AG04450 (cell line): ENCODE results near the gene MYO10. TPM values are rescaled to one million over a fixed set of nuclear protein-coding genes. Genes with fewer than 3 reads are reported as not detected.

Experiments used
- CTCF ChIA-PET: fragments of 300-600, 350-600 bp; formaldehyde crosslinking; extraction: SDS; loops from one replicate; lab custom pipeline; 2022; ENCODE audit warnings: antibody characterized with exemption, inconsistent platforms; lab: Charles Lee
- POLR2A ChIA-PET: fragments of 350-600 bp; formaldehyde crosslinking; extraction: SDS; loops from one replicate; lab custom pipeline; 2021; ENCODE audit warnings: antibody characterized with exemption, inconsistent platforms; lab: Yijun Ruan, JAX
- DNase-seq: peaks from one replicate; pipeline ENCODE4 v3.0.0-alpha.2; 2011; ENCODE audit warnings: low read depth, low spot score
- H3K27ac ChIP-seq: one replicate; pipeline ENCODE4 v1.5.1; 2012; ENCODE audit warnings: low read depth, low read length, control low read depth
- H3K27me3 ChIP-seq: one replicate; pipeline ENCODE4 v1.6.0; 2012; ENCODE audit warnings: low read length; ENCODE audit not compliant: control insufficient read depth, insufficient read depth
- H3K4me3 ChIP-seq: 2 replicates; pipeline ENCODE4 v1.5.1; 2011; ENCODE audit warnings: mild to moderate bottlenecking, low read depth, low read length, control low read depth
- H3K9me3 ChIP-seq: 2 replicates; pipeline ENCODE4 v1.5.1; 2012; ENCODE audit warnings: low read length; ENCODE audit not compliant: control insufficient read depth, insufficient read depth
- CTCF ChIP-seq: IDR thresholded peaks from 2 replicates; pipeline ENCODE4 v1.5.1; 2011; ENCODE audit warnings: low read depth, low read length, control low read depth, inconsistent platforms
- polyA plus RNA-seq: library from polyadenylated mRNA; depleted of rRNA; stranded (reverse); fragments of >200 nt; gene quantifications from 2 replicates; pipeline ENCODE4 v1.2.3, GENCODE V29; 2011

MYO10 gene
- polyA plus RNA-seq, 1 experiment = 37.0 TPM

GRCh38 chr5:16673241-16674201 lies 262.6 kb downstream of the MYO10 start:
- H3K27ac ChIP-seq = no peak overlapping the region
- no peak overlapping the region for H3K4me3 ChIP-seq
- POLR2A ChIA-PET = no interaction called here
- no peak for TF ChIP-seq CTCF
- no peaks in the 10 kb centered on the region for H3K9me3 ChIP-seq
- DNase-seq = no peak
- no peaks in the 10 kb centered on the region for H3K27me3 ChIP-seq
- CTCF ChIA-PET = interaction anchor here (0.6 to 1.2 kb wide), 3 partner anchors 18 to 517 kb away, joined by 3 to 6 read pairs (median 3); no protein-coding TSS in a partner anchor

GRCh38 chr5:16671208-16671607 lies 264.9 kb downstream of the MYO10 start:
- CTCF ChIA-PET = no interaction called here
- no peak for TF ChIP-seq CTCF
- Histone ChIP-seq H3K27me3 (no peaks in the 10 kb centered on the region), H3K9me3 (no peaks in the 10 kb centered on the region), H3K4me3 (no peak overlapping the region), H3K27ac (no peak overlapping the region)
- POLR2A ChIA-PET = no interaction called here
- no peak for DNase-seq

DNA sequence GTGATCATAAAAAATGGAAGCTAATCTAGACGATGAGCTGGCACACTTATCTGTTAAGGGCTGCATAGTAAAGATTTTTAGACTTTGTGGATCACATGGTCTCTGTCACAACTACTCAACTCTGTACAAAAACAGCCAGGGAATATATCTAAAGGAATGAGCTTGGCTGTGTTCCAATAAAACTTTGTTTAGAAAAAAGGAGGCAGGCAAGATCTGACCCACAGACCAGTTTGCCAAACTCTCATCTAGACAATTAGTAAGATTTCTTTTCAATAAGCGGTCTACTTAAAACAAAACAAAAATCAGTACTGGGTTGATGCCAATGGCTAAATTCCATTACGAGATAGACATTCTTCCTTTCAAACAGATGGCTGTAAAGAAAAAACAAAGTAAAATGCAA lies 266.3 kb downstream of the MYO10 start:
- H3K27ac ChIP-seq = no peak overlapping the region
- H3K9me3 ChIP-seq = no peaks in the 10 kb centered on the region
- ChIA-PET POLR2A (interaction anchor here (1.1 kb wide), 1 partner anchor 208 kb away, joined by 4 read pairs; no protein-coding TSS in a partner anchor), CTCF (interaction anchor here (0.5 to 1.6 kb wide), 6 partner anchors 21 to 1563 kb away, joined by 3 to 10 read pairs (median 4); no protein-coding TSS in a partner anchor)
- H3K27me3 ChIP-seq = no peaks in the 10 kb centered on the region
- no peak for TF ChIP-seq CTCF
- no peak overlapping the region for H3K4me3 ChIP-seq
- DNase-seq = peak; percentile 67

DNA sequence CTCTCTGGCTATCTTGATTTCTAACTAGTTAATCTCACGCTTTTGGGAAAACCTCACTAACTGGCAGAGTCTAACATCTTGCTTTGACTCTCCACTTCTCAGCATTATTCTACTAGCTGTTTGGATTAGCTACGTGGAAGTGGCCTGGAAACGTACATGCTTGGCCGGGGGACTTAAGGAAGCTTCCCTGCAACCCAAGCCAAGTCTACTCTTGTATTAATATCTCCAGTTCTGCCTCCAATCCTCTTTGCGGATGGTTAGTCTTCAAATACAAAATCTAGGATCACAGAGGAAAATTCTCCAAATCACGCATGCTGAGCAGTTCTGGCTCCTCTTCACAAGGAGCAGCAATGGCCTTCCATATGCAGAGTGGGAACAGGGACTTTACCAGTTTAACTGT lies 267.5 kb downstream of the MYO10 start:
- no peak for DNase-seq
- TF ChIP-seq CTCF = no peak
- no peak overlapping the region for H3K4me3 ChIP-seq
- ChIA-PET CTCF (interaction anchor here (1.2 to 1.6 kb wide), 4 partner anchors 22 to 522 kb away, joined by 3 to 4 read pairs (median 4); no protein-coding TSS in a partner anchor), POLR2A (no interaction called here)
- no peaks in the 10 kb centered on the region for H3K27me3 ChIP-seq
- H3K9me3 ChIP-seq = no peaks in the 10 kb centered on the region
- no peak overlapping the region for H3K27ac ChIP-seq

DNA sequence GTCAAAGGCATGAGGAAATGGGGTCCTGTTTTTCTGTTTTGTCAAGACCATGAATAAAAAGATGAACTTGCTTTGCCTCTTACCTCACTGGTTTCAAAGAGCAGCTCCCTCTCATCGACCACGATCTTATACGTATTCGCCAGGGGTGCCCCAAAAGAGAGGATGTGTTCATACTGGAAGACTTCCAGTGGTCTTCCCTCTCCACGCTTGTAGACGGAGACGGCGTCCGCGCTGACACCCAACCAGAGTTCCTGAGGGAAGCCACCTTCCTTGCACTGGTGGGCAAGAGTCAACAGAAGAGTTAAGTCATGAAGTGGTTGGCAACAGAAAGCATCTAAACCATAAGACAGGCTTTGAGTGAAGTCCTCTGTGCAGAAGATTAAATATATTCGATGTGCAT lies 267.9 kb downstream of the MYO10 start:
- Histone ChIP-seq H3K9me3 (no peaks in the 10 kb centered on the region), H3K27ac (no peak overlapping the region), H3K4me3 (no peak overlapping the region), H3K27me3 (no peaks in the 10 kb centered on the region)
- ChIA-PET POLR2A (no interaction called here), CTCF (interaction anchor here (1.1 to 1.2 kb wide), 5 partner anchors 11 to 522 kb away, joined by 3 to 5 read pairs (median 4); no protein-coding TSS in a partner anchor)
- no peak for DNase-seq
- TF ChIP-seq CTCF = no peak
